Hepatocyte (in vitro differentiated cells): ENCODE results near the gene ZNF227. TPM values are rescaled to one million over a fixed set of nuclear protein-coding genes. Genes with fewer than 3 reads are reported as not detected.

Experiments used
- DNase-seq: peaks from one replicate; pipeline ENCODE4 v3.0.0-alpha.2; 2016; ENCODE audit warnings: low spot score
- H2AFZ ChIP-seq: fragments of 200-600 bp; sonication (generic); 2 replicates; pipeline ENCODE4 v1.6.0; 2016; ENCODE audit warnings: antibody characterized with exemption, mild to moderate bottlenecking
- H3K27ac ChIP-seq: fragments of 200-600 bp; sonication (generic); 2 replicates; pipeline ENCODE4 v1.5.1; 2016; ENCODE audit warnings: mild to moderate bottlenecking
- H3K27me3 ChIP-seq: fragments of 200-600 bp; sonication (generic); 2 replicates; pipeline ENCODE4 v1.6.1; 2016
- H3K36me3 ChIP-seq: fragments of 200-600 bp; sonication (generic); replicated peaks from 2 replicates; pipeline ENCODE4 v1.5.1; 2016; ENCODE audit warnings: low read depth; ENCODE audit not compliant: insufficient read depth
- H3K4me1 ChIP-seq: fragments of 200-600 bp; sonication (generic); 2 replicates; pipeline ENCODE4 v1.5.1; 2016; ENCODE audit warnings: mild to moderate bottlenecking, moderate library complexity; ENCODE audit not compliant: insufficient read depth
- H3K4me2 ChIP-seq: fragments of 200-600 bp; sonication (generic); 2 replicates; pipeline ENCODE4 v1.6.0; 2016
- H3K4me3 ChIP-seq: fragments of 200-600 bp; sonication (generic); 2 replicates; pipeline ENCODE4 v1.5.1; 2016; ENCODE audit warnings: mild to moderate bottlenecking
- H3K79me2 ChIP-seq: fragments of 200-600 bp; sonication (generic); 2 replicates; pipeline ENCODE4 v1.6.0; 2017; ENCODE audit warnings: mild to moderate bottlenecking
- H3K9me2 ChIP-seq: fragments of 200-600 bp; sonication (generic); replicated peaks from 2 replicates; pipeline ENCODE4 v1.6.0; 2017; ENCODE audit warnings: mild to moderate bottlenecking; ENCODE audit not compliant: insufficient read depth
- H3K9me3 ChIP-seq: fragments of 200-600 bp; sonication (generic); 2 replicates; pipeline ENCODE4 v1.5.1; 2016; ENCODE audit warnings: low read depth, mild to moderate bottlenecking
- H4K20me1 ChIP-seq: fragments of 200-600 bp; sonication (generic); 2 replicates; pipeline ENCODE4 v1.6.0; 2016; ENCODE audit warnings: mild to moderate bottlenecking; ENCODE audit not compliant: insufficient read depth, poor library complexity, severe bottlenecking
- EZH2 ChIP-seq: fragments of 200-600 bp; sonication (generic); IDR thresholded peaks from 2 replicates; pipeline ENCODE4 v1.6.1; 2016; ENCODE audit warnings: antibody characterized with exemption, mild to moderate bottlenecking, borderline replicate concordance
- EZH2phosphoT487 ChIP-seq: fragments of 200-600 bp; sonication (generic); IDR thresholded peaks from one replicate; pipeline ENCODE4 v1.6.1; 2018; ENCODE audit warnings: antibody characterized with exemption, mild to moderate bottlenecking, low read depth, moderate library complexity; ENCODE audit not compliant: unreplicated experiment, severe bottlenecking
- WGBS: methylation state at CpG from one replicate; pipeline ENCODE4 v1.1.6; 2016; ENCODE audit warnings: low lambda C conversion rate; ENCODE audit errors: missing lambda C conversion rate; 5-methylcytosine and 5-hydroxymethylcytosine counted together
- polyA plus RNA-seq: library from polyadenylated mRNA; unstranded; fragments of >200 nt; fragmentation: Nextera tagmentation; extraction: Ambion mirVana; gene quantifications from 2 replicates; pipeline ENCODE4 v1.2.1, GENCODE V29; 2016
- total RNA-seq: library from RNA; depleted of rRNA; stranded (reverse); fragments of >200 nt; gene quantifications from 2 replicates; pipeline ENCODE4 v1.2.3, GENCODE V29; 2014
- TF ChIP-seq, protein P1 (sequence below): fragments of 200-600 bp; sonication (generic); IDR thresholded peaks from 2 replicates; pipeline ENCODE4 v1.5.1; 2016; ENCODE audit warnings: antibody characterized with exemption, mild to moderate bottlenecking; ENCODE audit not compliant: poor library complexity

The ZNF227 gene
- total and polyA plus RNA-seq, 2 experiments from 2014 or later, result 8.2 to 15.4 TPM

DNA sequence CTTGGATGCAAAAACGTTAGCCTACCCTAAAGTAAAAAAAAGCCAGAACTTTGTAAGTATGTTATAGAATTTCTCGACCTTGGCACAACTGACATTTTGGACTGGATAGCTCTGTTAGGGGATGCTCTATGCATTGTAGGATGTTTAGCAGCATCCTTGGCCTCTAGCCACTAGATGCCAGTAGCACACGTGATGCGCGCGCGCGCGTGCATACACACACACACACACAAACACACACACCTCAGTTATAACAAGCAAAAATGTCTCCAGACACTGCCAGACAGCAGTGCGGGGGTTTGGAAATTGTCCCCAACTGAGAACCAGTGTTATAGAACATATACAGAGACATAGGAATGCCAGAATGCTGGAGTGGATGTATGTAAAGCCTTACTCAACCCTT is 30.2 kb upstream of the ZNF227 start:
- WGBS, result 92% methylated on average over 10 of the region's 10 CpGs
- H3K9me3 ChIP-seq, result peaks cover 20% of the 10 kb centered on the region

GRCh38 chr19:44190020-44190419 is 22.3 kb upstream of the ZNF227 start:
- no peaks in the 10 kb centered on the region for H4K20me1 ChIP-seq
- H3K4me1 ChIP-seq, result no peaks in the 10 kb centered on the region
- no peaks in the 10 kb centered on the region for H3K27me3 ChIP-seq
- no peak overlapping the region for H2AFZ ChIP-seq
- H3K27ac ChIP-seq, result no peak overlapping the region
- no peak overlapping the region for H3K4me3 ChIP-seq
- H3K36me3 ChIP-seq, result no peaks in the 10 kb centered on the region
- H3K9me3 ChIP-seq, result no peaks in the 10 kb centered on the region
- no peak for TF ChIP-seq EZH2phosphoT487
- TF ChIP-seq EZH2, result no peak
- TF ChIP-seq, protein P1, sequence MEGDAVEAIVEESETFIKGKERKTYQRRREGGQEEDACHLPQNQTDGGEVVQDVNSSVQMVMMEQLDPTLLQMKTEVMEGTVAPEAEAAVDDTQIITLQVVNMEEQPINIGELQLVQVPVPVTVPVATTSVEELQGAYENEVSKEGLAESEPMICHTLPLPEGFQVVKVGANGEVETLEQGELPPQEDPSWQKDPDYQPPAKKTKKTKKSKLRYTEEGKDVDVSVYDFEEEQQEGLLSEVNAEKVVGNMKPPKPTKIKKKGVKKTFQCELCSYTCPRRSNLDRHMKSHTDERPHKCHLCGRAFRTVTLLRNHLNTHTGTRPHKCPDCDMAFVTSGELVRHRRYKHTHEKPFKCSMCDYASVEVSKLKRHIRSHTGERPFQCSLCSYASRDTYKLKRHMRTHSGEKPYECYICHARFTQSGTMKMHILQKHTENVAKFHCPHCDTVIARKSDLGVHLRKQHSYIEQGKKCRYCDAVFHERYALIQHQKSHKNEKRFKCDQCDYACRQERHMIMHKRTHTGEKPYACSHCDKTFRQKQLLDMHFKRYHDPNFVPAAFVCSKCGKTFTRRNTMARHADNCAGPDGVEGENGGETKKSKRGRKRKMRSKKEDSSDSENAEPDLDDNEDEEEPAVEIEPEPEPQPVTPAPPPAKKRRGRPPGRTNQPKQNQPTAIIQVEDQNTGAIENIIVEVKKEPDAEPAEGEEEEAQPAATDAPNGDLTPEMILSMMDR, result no peak
- no peak for DNase-seq
- no peaks in the 10 kb centered on the region for H3K79me2 ChIP-seq
- H3K9me2 ChIP-seq, result no peaks in the 10 kb centered on the region
- H3K4me2 ChIP-seq, result no peak overlapping the region
- 98% methylated on average over 6 of the region's 6 CpGs for WGBS

More for the DNA sequence above, 30.2 kb upstream of the ZNF227 start:
- Histone ChIP-seq H3K9me2 (no peaks in the 10 kb centered on the region), H3K27me3 (no peaks in the 10 kb centered on the region), H3K36me3 (no peaks in the 10 kb centered on the region), H3K4me2 (no peak overlapping the region), H3K27ac (no peak overlapping the region), H3K4me1 (no peaks in the 10 kb centered on the region), H3K4me3 (no peak overlapping the region), H3K79me2 (no peaks in the 10 kb centered on the region), H2AFZ (no peak overlapping the region), H4K20me1 (no peaks in the 10 kb centered on the region)
- TF ChIP-seq EZH2phosphoT487, result no peak
- TF ChIP-seq EZH2, result no peak
- TF ChIP-seq, protein P1, result no peak
- DNase-seq, result no peak

- Histone ChIP-seq H4K20me1 (no peaks in the 10 kb centered on the region), H3K9me3 (no peaks in the 10 kb centered on the region), H2AFZ (no peak overlapping the region), H3K79me2 (no peaks in the 10 kb centered on the region), H3K4me2 (no peak overlapping the region), H3K4me1 (no peaks in the 10 kb centered on the region), H3K9me2 (no peaks in the 10 kb centered on the region), H3K4me3 (no peak overlapping the region), H3K27ac (no peak overlapping the region), H3K36me3 (no peaks in the 10 kb centered on the region), H3K27me3 (no peaks in the 10 kb centered on the region)
- DNase-seq, result no peak
- TF ChIP-seq, protein P1, result no peak
- TF ChIP-seq EZH2 (no peak), EZH2phosphoT487 (no peak)
- 90% methylated on average over 5 of the region's 5 CpGs for WGBS
Observed at GRCh38 chr19:44192127-44192526, 20.2 kb upstream of the ZNF227 start.

DNA sequence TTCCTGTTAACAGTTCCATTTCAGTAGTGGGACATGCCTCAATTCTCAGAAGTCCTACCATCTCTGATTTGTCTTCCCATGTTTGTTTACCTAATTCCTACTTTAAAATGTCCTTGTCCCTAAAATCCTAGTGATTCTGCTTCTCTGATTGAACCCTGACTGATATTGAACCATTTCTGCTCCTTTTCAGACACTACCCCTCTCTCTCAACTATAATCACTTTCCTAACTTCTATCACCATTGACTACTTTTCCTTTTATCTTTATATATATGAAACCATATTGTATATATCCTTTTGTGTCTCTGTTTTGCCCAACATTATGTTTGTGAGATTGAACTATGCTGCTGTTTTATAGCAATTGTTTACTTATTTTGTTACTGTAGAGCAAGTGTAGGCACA is 15.6 kb upstream of the ZNF227 start:
- Histone ChIP-seq H3K27ac (no peak overlapping the region), H3K4me2 (no peak overlapping the region), H3K9me2 (no peaks in the 10 kb centered on the region), H3K27me3 (no peaks in the 10 kb centered on the region), H3K4me3 (no peak overlapping the region), H2AFZ (no peak overlapping the region), H4K20me1 (no peaks in the 10 kb centered on the region), H3K9me3 (no peaks in the 10 kb centered on the region), H3K4me1 (no peaks in the 10 kb centered on the region), H3K36me3 (no peaks in the 10 kb centered on the region), H3K79me2 (no peaks in the 10 kb centered on the region)
- TF ChIP-seq EZH2, result no peak
- TF ChIP-seq, protein P1, result no peak
- no peak for TF ChIP-seq EZH2phosphoT487
- DNase-seq, result no peak
